Measurements from ENCODE around the gene XG.
"Not testable (repeated sequence)": the region's sequence is repeated elsewhere in the genome, so short reads cannot be mapped to it uniquely, and the experiment has no call there.

Gene XG

GRCh38 chrX:2751874-2752300 lies at the start of gene XG:
XG (plus strand) TSS chrX:2752040; CDS start chrX:2752275, 235 bp downstream.
- not testable (repeated sequence) for DNase-seq

- DNase-seq = no peak
These were observed 47.9 kb upstream of the XG start for GRCh38 chrX:2703991-2704369.

- DNase-seq = no peak
These were observed 46.6 kb upstream of the XG start for GRCh38 chrX:2705046-2705832.

- DNase-seq = no peak
These were observed 44.5 kb upstream of the XG start for GRCh38 chrX:2707334-2707760.

- no peak for DNase-seq
These were observed 43.8 kb upstream of the XG start for GRCh38 chrX:2708021-2708420.

GRCh38 chrX:2708592-2709188 lies 43.1 kb upstream of the XG start:
- DNase-seq = no peak

GRCh38 chrX:2709556-2709955 lies 42.3 kb upstream of the XG start:
- DNase-seq = no peak

GRCh38 chrX:2710041-2710840 lies 41.6 kb upstream of the XG start:
- DNase-seq = no peak

- DNase-seq = no peak
These were observed 40.4 kb upstream of the XG start for GRCh38 chrX:2711441-2711840.

GRCh38 chrX:2712428-2712827 lies 39.4 kb upstream of the XG start:
- no peak for DNase-seq

GRCh38 chrX:2712890-2713840 lies 38.7 kb upstream of the XG start:
- DNase-seq = no peak

- no peak for DNase-seq
These were observed 37.3 kb upstream of the XG start for GRCh38 chrX:2714551-2714950.

- no peak for DNase-seq
These were observed 36.7 kb upstream of the XG start for GRCh38 chrX:2715066-2715600.

- DNase-seq = no peak
These were observed 34.5 kb upstream of the XG start for GRCh38 chrX:2717312-2717711.

- no peak for DNase-seq
These were observed 33.0 kb upstream of the XG start for GRCh38 chrX:2718821-2719220.

GRCh38 chrX:2719774-2720447 lies 31.9 kb upstream of the XG start:
- no peak for DNase-seq

- no peak for DNase-seq
These were observed 28.5 kb upstream of the XG start for GRCh38 chrX:2723286-2723879.

GRCh38 chrX:2727264-2727663 lies 24.6 kb upstream of the XG start:
- DNase-seq = not testable (repeated sequence)

- no peak for DNase-seq
These were observed 19.8 kb upstream of the XG start for GRCh38 chrX:2732076-2732475.

GRCh38 chrX:2732649-2733048 lies 19.2 kb upstream of the XG start:
- no peak for DNase-seq

- no peak for DNase-seq
These were observed 18.6 kb upstream of the XG start for GRCh38 chrX:2733286-2733685.

All from 8988T (cell line).